ENCODE results near the gene HSF2.

HSF2 gene

DNA sequence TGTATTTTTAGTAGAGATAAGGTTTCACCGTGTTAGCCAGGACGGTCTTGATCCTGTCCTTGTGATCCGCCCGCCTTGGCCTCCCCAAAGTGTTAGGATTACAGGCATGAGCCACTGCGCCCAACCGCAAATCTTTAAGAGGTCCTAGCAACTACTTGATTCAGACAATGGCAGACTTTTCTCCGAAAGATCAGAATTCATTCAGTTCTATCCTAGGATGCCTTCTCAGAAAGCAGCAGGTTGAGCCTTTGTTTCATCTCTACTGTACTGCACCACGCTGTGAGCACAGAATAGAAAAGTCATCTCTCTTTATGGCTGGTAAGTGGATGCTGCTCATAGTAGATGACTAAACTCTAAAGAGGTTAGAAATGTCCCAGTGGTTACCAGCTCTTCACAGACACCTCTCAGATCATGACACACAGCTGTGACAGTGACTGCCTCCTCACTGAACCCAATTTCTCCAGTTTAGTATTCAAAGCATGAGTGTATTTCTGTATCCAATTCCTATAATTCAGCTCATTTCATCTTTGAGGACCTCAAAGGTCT, 6.0 kb upstream of the HSF2 start:
- no peak for DNase-seq (ENCODE audit: low read depth, low spot score)
- POLR2A ChIA-PET = no interaction called here
- CTCF ChIA-PET = no interaction called here

DNA sequence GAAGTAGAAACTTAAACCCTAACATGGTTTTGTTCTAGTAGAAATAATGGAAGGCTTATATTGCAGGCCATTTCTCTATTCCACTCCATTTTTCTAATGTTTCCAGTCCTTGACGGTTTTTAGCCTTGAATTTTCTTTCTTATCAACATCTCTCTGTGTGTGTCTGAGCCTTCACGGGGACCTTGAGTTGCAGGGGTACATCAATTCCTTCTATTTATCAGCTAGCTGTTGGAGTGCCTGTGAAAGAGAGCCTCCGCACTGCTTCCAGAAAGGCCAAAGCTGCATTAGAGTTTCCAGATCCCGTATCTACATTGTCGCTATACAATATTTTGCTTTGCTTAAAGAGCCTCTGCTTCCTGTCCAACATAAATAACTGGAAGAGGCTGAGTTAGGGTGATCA, 5.4 kb upstream of the HSF2 start:
- POLR2A ChIA-PET = no interaction called here
- TF ChIP-seq, protein P1, sequence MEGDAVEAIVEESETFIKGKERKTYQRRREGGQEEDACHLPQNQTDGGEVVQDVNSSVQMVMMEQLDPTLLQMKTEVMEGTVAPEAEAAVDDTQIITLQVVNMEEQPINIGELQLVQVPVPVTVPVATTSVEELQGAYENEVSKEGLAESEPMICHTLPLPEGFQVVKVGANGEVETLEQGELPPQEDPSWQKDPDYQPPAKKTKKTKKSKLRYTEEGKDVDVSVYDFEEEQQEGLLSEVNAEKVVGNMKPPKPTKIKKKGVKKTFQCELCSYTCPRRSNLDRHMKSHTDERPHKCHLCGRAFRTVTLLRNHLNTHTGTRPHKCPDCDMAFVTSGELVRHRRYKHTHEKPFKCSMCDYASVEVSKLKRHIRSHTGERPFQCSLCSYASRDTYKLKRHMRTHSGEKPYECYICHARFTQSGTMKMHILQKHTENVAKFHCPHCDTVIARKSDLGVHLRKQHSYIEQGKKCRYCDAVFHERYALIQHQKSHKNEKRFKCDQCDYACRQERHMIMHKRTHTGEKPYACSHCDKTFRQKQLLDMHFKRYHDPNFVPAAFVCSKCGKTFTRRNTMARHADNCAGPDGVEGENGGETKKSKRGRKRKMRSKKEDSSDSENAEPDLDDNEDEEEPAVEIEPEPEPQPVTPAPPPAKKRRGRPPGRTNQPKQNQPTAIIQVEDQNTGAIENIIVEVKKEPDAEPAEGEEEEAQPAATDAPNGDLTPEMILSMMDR (IDR thresholded peaks at IDR 0.05; ENCODE audit: insufficient read depth, low read length, missing control alignments) = no peak
- H3K4me3 ChIP-seq (ENCODE audit: low read depth, low read length) = no peak overlapping the region
- no peak for DNase-seq (ENCODE audit: low read depth, low spot score)
- CTCF ChIA-PET = interaction anchor here (1.5 kb wide), 1 partner anchor 12 kb away, joined by 4 read pairs; no protein-coding TSS in a partner anchor

More for the DNA sequence above, 6.0 kb upstream of the HSF2 start:
- TF ChIP-seq, protein P1 (IDR thresholded peaks at IDR 0.05; ENCODE audit: insufficient read depth, low read length, missing control alignments) = no peak
- no peak overlapping the region for H3K4me3 ChIP-seq (ENCODE audit: low read depth, low read length)

DNA sequence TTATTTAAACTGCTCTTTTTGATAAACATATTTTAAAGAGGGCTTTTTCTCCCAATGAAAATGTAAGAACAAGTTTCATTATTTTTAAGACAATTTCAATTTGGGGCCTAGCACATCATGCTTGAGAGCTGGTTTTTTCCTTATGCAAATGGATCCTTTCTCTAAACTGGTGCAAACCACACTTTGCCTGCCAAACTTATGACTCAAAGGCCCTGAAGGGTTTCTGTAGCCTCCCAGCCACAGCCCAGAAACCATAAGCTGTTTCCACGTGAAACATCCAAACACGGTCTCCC, 451 bp upstream of the HSF2 start:
- POLR2A ChIA-PET = interaction anchor here (0.6 to 1.5 kb wide), 2 partner anchors 37 to 72 kb away, joined by 3 to 5 read pairs; partner anchors contain the start of gene SERINC1
- CTCF ChIA-PET = interaction anchor here (0.9 to 1.5 kb wide), 4 partner anchors 9 to 131 kb away, joined by 3 to 7 read pairs (median 5); no protein-coding TSS in a partner anchor
- H3K4me3 ChIP-seq (ENCODE audit: low read depth, low read length) = peak overlapping the region; percentile 33; the same call in 1 of the 2 replicates
- TF ChIP-seq, protein P1 (IDR thresholded peaks at IDR 0.05; ENCODE audit: insufficient read depth, low read length, missing control alignments) = no peak
- DNase-seq (ENCODE audit: low read depth, low spot score) = peak; percentile 92

DNA sequence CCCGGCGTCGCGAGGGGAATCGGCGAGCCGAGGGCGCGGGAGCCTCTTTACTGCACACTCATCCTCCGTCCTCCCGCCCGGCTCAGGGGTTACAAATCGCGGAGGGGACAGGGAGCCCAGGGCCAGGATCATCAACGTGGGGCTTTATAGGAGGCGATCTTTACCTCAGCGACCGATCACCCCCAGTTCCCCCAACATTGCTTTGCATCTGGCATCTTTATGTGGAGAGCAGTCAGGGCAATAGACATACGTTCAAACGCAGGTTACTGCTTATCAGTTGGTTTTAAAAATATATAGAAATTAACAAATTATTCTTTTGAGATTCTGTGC, 634 bp downstream of the HSF2 start:
- ChIA-PET POLR2A (interaction anchor here (1.5 kb wide), 1 partner anchor 71 kb away, joined by 5 read pairs; the partner anchor contains the start of gene SERINC1), CTCF (interaction anchor here (0.9 to 1.5 kb wide), 3 partner anchors 18 to 130 kb away, joined by 3 to 7 read pairs (median 6); no protein-coding TSS in a partner anchor)
- no peak for DNase-seq (ENCODE audit: low read depth, low spot score)
- TF ChIP-seq, protein P1 (IDR thresholded peaks at IDR 0.05; ENCODE audit: insufficient read depth, low read length, missing control alignments) = no peak
- peak overlapping the region; percentile 92 for H3K4me3 ChIP-seq (ENCODE audit: low read depth, low read length)

DNA sequence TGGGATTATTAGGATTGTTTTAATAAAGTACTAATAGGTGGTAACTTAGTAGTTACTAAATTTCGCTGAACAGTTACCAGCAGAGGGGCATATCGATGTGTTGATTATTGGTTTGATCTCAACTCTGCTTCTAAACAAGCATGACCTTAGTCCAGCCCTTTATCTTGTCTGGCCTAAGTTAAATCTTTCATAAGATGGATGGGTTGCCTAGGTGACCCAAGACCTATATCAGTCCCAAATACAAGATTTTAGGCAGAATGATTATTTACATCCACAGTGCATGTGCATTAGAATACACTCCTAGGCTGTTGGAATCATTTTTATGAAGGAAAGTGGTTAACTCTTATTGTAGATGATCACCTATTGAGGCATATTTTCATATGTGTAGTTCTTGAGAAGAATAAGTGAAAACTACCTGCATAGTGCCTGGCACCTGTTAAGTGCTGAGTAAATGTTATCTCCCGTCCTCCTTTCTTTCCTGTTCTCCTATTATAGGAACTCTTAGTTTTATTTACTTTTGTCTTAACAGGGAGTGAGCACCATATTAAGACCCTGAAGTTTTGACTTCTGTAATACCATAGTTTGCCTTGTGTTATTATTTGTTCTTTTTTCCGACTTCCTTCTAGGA, 1.1 kb downstream of the HSF2 start:
- POLR2A ChIA-PET = no interaction called here
- CTCF ChIA-PET = interaction anchor here (1.2 to 1.7 kb wide), 3 partner anchors 89 to 131 kb away, joined by 3 to 4 read pairs (median 4); no protein-coding TSS in a partner anchor
- H3K4me3 ChIP-seq (ENCODE audit: low read depth, low read length) = peak overlapping the region; percentile 92
- no peak for DNase-seq (ENCODE audit: low read depth, low spot score)
- TF ChIP-seq, protein P1 (IDR thresholded peaks at IDR 0.05; ENCODE audit: insufficient read depth, low read length, missing control alignments) = no peak

DNA sequence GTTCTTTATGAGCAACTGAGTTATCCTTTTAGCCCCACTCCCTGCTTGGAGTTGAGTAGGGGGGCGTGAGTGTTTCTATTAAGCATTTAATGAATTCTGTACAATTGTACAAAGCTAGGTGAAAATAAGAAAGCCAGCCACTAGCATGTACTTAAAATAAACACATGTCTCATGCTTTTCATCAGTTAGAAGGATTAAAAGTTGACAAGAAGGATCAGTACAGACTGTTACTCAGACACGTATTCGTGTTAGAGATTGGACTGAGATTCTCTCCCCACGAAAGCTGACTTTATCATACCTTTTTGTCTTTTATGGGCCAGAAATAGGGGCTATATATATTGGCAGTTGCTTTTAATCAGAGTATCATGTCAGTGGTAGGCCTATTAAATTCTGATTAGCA, 1.7 kb downstream of the HSF2 start:
- POLR2A ChIA-PET = no interaction called here
- CTCF ChIA-PET = interaction anchor here (1.2 to 1.7 kb wide), 5 partner anchors 13 to 131 kb away, joined by 3 to 4 read pairs (median 3); no protein-coding TSS in a partner anchor
- TF ChIP-seq, protein P1 (IDR thresholded peaks at IDR 0.05; ENCODE audit: insufficient read depth, low read length, missing control alignments) = no peak
- DNase-seq (ENCODE audit: low read depth, low spot score) = no peak
- H3K4me3 ChIP-seq (ENCODE audit: low read depth, low read length) = no peak overlapping the region
